GM23338 (cell line): ENCODE results near the gene CELSR1. TPM values are rescaled to one million over a fixed set of nuclear protein-coding genes. Genes with fewer than 3 reads are reported as not detected.

ENCODE experiments used
- ATAC-seq: fragments of 200-7000 bp; cut with Tn5 transposase; 3 replicates; pipeline ENCODE4 v1.9.1; 2020
- DNase-seq: peaks from one replicate; pipeline ENCODE4 v3.0.0-alpha.2; 2015; ENCODE audit warnings: low spot score
- H2AFZ ChIP-seq: fragments of 200-600 bp; sonication (generic); 2 replicates; pipeline ENCODE4 v1.8.0; 2016; ENCODE audit warnings: antibody characterized with exemption, mild to moderate bottlenecking, moderate library complexity
- H3F3A ChIP-seq: fragments of 200-600 bp; sonication (generic); replicated peaks from 2 replicates; pipeline ENCODE4 v1.8.0; 2017; ENCODE audit warnings: antibody characterized with exemption, mixed run types, low read depth
- H3K27ac ChIP-seq: fragments of 200-600 bp; sonication (generic); 2 replicates; pipeline ENCODE4 v1.6.1; 2016; ENCODE audit warnings: low read depth
- H3K27me3 ChIP-seq: fragments of 200-600 bp; sonication (generic); 2 replicates; pipeline ENCODE4 v1.8.0; 2016; ENCODE audit warnings: mild to moderate bottlenecking, mixed run types, moderate library complexity; ENCODE audit not compliant: insufficient read depth
- H3K36me3 ChIP-seq: fragments of 200-600 bp; sonication (generic); 2 replicates; pipeline ENCODE4 v1.8.0; 2016; ENCODE audit warnings: mild to moderate bottlenecking; ENCODE audit not compliant: insufficient read depth
- H3K4me1 ChIP-seq: fragments of 200-600 bp; sonication (generic); 2 replicates; pipeline ENCODE4 v1.8.0; 2016; ENCODE audit warnings: mild to moderate bottlenecking, moderate library complexity; ENCODE audit not compliant: insufficient read depth
- H3K4me2 ChIP-seq: fragments of 200-600 bp; sonication (generic); 2 replicates; pipeline ENCODE4 v1.7.1; 2017; ENCODE audit warnings: mixed run types
- H3K4me3 ChIP-seq: fragments of 200-600 bp; sonication (generic); 2 replicates; pipeline ENCODE4 v1.6.1; 2016; ENCODE audit warnings: mixed run types
- H3K79me2 ChIP-seq: fragments of 200-600 bp; sonication (generic); replicated peaks from 2 replicates; pipeline ENCODE4 v1.8.0; 2017; ENCODE audit warnings: mild to moderate bottlenecking; ENCODE audit not compliant: insufficient read depth
- H3K9me2 ChIP-seq: fragments of 200-600 bp; sonication (generic); 2 replicates; pipeline ENCODE4 v1.8.0; 2017; ENCODE audit not compliant: insufficient read depth
- H4K20me1 ChIP-seq: fragments of 200-600 bp; sonication (generic); replicated peaks from 2 replicates; pipeline ENCODE4 v1.8.0; 2017; ENCODE audit warnings: mild to moderate bottlenecking; ENCODE audit not compliant: insufficient read depth
- H3K27ac Mint-ChIP-seq: 2 replicates; pipeline ENCODE4 v1.8.0; 2020; ENCODE audit warnings: inconsistent platforms, mild to moderate bottlenecking, moderate library complexity, mixed read lengths
- H3K27me3 Mint-ChIP-seq: 3 replicates; pipeline ENCODE4 v1.8.0; 2022; ENCODE audit warnings: low read depth, mild to moderate bottlenecking, moderate library complexity, mixed read lengths, inconsistent platforms; ENCODE audit not compliant: insufficient read depth, poor library complexity
- H3K36me3 Mint-ChIP-seq: 3 replicates; pipeline ENCODE4 v1.8.0; 2021; ENCODE audit warnings: low read depth, mild to moderate bottlenecking, inconsistent platforms, moderate library complexity, mixed read lengths
- H3K4me1 Mint-ChIP-seq: 3 replicates; pipeline ENCODE4 v1.8.0; 2020; ENCODE audit warnings: mild to moderate bottlenecking, inconsistent platforms, mixed read lengths
- H3K4me3 Mint-ChIP-seq: 3 replicates; pipeline ENCODE4 v1.8.0; 2021; ENCODE audit warnings: moderate library complexity, mild to moderate bottlenecking, inconsistent platforms, mixed read lengths
- H3K9me3 Mint-ChIP-seq: 3 replicates; pipeline ENCODE4 v1.8.0; 2020; ENCODE audit warnings: moderate library complexity, mild to moderate bottlenecking, inconsistent platforms, mixed read lengths
- CREB1 ChIP-seq: fragments of 250-450 bp; sonication (Bioruptor Pico); IDR thresholded peaks from 2 replicates; pipeline ENCODE4 v1.5.0; 2020; ENCODE audit warnings: low read depth, mild to moderate bottlenecking, moderate library complexity
- EZH2phosphoT487 ChIP-seq: fragments of 200-600 bp; sonication (generic); IDR thresholded peaks from one replicate; pipeline ENCODE4 v1.8.1; 2018; ENCODE audit warnings: antibody characterized with exemption; ENCODE audit not compliant: unreplicated experiment
- JUNB ChIP-seq: IDR thresholded peaks from one replicate; pipeline ENCODE4 v1.6.1; 2016; ENCODE audit warnings: antibody characterized with exemption; ENCODE audit not compliant: unreplicated experiment
- POLR2AphosphoS5 ChIP-seq: IDR thresholded peaks from 2 replicates; pipeline ENCODE4 v1.6.1; 2016; ENCODE audit warnings: antibody characterized with exemption, low read depth
- ZNF331 ChIP-seq: fragments of 250-450 bp; sonication (Bioruptor Pico); IDR thresholded peaks from 2 replicates; pipeline ENCODE4 v1.5.0; 2020; ENCODE audit warnings: low read depth, mild to moderate bottlenecking, moderate library complexity
- polyA plus RNA-seq: library from polyadenylated mRNA; unstranded; fragments of >200 nt; fragmentation: Nextera tagmentation; extraction: Ambion mirVana; gene quantifications from 2 replicates; pipeline ENCODE4 v1.2.1, GENCODE V29; 2016
- total RNA-seq: library from RNA; depleted of rRNA; stranded (reverse); fragments of >200 nt; shearing (Covaris generic); gene quantifications from 2 replicates; pipeline ENCODE4 v1.2.3, GENCODE V29; 2014
- TF ChIP-seq, protein P1 (sequence below): fragments of 250-450 bp; sonication (Bioruptor Pico); IDR thresholded peaks from 2 replicates; pipeline ENCODE4 v1.5.0; 2020; ENCODE audit warnings: mild to moderate bottlenecking, moderate library complexity
- TF ChIP-seq, protein P2 (sequence below), 2 experiments: fragments of 200-600 bp in 1 of 2; sonication (generic) in 1 of 2; conservative IDR thresholded peaks; 2 replicates each; pipeline versions ENCODE4 v1.5.1 to v1.6.1; 2016 to 2017; ENCODE audit warnings: antibody characterized with exemption in 2 of 2, low read depth in 2 of 2, mild to moderate bottlenecking in 2 of 2, moderate library complexity in 1 of 2
- TF ChIP-seq, protein P3 (sequence below): IDR thresholded peaks from one replicate; pipeline ENCODE4 v1.6.1; 2018; ENCODE audit warnings: antibody characterized with exemption; ENCODE audit not compliant: unreplicated experiment

Gene CELSR1
- total and polyA plus RNA-seq, 2 experiments from 2014 or later: 4.8 to 20.4 TPM

DNA sequence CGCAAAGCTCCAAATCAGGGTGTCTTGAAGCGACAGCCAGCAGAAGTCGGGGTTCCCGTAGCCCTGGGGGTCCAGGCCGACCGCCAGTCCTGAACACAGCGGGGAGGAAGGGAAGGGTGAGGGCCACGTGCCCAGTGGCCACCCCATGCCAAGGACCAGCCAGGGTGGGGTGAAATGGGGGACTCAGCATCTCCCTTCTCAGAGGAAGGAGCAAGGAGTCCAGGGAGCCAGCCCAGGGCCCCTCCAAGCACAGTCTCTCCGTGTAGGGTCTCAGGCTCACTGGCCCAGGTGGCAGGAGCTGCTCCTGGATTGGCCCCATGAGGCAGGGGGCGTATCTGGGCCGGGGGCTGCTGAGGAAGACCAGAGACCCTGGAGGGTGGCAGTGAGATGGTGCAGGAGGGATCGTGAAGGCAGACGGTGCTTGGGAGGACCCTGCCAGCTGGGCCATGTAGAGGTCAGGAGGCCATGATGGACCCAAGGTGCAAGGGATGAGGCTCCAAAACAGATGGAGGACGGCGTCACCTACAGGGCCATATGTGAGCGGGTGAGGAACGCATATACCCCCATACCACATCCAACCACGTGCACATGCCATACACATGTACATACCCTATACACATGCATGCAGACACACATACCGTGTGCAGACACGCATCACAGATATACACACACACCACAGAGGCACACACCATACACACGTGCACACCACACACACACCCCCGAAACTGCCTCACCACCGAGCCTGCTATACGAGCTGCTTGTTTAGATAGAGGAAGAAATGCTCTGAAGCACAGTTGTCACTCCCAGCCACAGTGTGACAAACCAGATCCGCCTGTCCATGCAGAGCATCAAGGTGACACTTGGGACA is 167.5 kb downstream of the CELSR1 start:
- no peak overlapping the region for H3K4me3 Mint-ChIP-seq
- Histone ChIP-seq H2AFZ (no peak overlapping the region), H3K27ac (no peak overlapping the region), H3K4me2 (no peak overlapping the region), H4K20me1 (no peaks in the 10 kb centered on the region), H3K9me2 (no peaks in the 10 kb centered on the region), H3K79me2 (no peaks in the 10 kb centered on the region), H3F3A (0 out of 2 replicates have a peak, but pooled peaks cover 4% of the 10 kb centered on the region), H3K4me3 (no peak overlapping the region), H3K27me3 (no peaks in the 10 kb centered on the region), H3K4me1 (peaks cover 4% of the 10 kb centered on the region; the same call in 1 of the 2 replicates), H3K36me3 (no peaks in the 10 kb centered on the region)
- H3K36me3 Mint-ChIP-seq: no peaks in the 10 kb centered on the region
- DNase-seq: no peak
- peaks cover 6% of the 10 kb centered on the region for H3K4me1 Mint-ChIP-seq
- peaks cover 4% of the 10 kb centered on the region for H3K27me3 Mint-ChIP-seq
- no peak overlapping the region for H3K27ac Mint-ChIP-seq
- ATAC-seq: no peak
- H3K9me3 Mint-ChIP-seq: no peaks in the 10 kb centered on the region
- no peak for TF ChIP-seq POLR2AphosphoS5
- no peak for TF ChIP-seq EZH2phosphoT487
- no peak for TF ChIP-seq CREB1 (CRISPR knock-in tag)
- no peak for TF ChIP-seq JUNB
- TF ChIP-seq, protein P1, sequence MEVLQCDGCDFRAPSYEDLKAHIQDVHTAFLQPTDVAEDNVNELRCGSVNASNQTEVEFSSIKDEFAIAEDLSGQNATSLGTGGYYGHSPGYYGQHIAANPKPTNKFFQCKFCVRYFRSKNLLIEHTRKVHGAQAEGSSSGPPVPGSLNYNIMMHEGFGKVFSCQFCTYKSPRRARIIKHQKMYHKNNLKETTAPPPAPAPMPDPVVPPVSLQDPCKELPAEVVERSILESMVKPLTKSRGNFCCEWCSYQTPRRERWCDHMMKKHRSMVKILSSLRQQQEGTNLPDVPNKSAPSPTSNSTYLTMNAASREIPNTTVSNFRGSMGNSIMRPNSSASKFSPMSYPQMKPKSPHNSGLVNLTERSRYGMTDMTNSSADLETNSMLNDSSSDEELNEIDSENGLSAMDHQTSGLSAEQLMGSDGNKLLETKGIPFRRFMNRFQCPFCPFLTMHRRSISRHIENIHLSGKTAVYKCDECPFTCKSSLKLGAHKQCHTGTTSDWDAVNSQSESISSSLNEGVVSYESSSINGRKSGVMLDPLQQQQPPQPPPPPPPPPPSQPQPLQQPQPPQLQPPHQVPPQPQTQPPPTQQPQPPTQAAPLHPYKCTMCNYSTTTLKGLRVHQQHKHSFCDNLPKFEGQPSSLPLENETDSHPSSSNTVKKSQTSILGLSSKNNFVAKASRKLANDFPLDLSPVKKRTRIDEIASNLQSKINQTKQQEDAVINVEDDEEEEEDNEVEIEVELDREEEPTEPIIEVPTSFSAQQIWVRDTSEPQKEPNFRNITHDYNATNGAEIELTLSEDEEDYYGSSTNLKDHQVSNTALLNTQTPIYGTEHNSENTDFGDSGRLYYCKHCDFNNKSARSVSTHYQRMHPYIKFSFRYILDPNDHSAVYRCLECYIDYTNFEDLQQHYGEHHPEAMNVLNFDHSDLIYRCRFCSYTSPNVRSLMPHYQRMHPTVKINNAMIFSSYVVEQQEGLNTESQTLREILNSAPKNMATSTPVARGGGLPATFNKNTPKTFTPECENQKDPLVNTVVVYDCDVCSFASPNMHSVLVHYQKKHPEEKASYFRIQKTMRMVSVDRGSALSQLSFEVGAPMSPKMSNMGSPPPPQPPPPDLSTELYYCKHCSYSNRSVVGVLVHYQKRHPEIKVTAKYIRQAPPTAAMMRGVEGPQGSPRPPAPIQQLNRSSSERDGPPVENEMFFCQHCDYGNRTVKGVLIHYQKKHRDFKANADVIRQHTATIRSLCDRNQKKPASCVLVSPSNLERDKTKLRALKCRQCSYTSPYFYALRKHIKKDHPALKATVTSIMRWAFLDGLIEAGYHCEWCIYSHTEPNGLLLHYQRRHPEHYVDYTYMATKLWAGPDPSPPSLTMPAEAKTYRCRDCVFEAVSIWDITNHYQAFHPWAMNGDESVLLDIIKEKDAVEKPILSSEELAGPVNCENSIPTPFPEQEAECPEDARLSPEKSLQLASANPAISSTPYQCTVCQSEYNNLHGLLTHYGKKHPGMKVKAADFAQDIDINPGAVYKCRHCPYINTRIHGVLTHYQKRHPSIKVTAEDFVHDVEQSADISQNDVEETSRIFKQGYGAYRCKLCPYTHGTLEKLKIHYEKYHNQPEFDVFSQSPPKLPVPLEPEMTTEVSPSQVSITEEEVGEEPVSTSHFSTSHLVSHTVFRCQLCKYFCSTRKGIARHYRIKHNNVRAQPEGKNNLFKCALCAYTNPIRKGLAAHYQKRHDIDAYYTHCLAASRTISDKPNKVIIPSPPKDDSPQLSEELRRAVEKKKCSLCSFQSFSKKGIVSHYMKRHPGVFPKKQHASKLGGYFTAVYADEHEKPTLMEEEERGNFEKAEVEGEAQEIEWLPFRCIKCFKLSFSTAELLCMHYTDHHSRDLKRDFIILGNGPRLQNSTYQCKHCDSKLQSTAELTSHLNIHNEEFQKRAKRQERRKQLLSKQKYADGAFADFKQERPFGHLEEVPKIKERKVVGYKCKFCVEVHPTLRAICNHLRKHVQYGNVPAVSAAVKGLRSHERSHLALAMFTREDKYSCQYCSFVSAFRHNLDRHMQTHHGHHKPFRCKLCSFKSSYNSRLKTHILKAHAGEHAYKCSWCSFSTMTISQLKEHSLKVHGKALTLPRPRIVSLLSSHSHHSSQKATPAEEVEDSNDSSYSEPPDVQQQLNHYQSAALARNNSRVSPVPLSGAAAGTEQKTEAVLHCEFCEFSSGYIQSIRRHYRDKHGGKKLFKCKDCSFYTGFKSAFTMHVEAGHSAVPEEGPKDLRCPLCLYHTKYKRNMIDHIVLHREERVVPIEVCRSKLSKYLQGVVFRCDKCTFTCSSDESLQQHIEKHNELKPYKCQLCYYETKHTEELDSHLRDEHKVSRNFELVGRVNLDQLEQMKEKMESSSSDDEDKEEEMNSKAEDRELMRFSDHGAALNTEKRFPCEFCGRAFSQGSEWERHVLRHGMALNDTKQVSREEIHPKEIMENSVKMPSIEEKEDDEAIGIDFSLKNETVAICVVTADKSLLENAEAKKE: no peak
- TF ChIP-seq, protein P2, sequence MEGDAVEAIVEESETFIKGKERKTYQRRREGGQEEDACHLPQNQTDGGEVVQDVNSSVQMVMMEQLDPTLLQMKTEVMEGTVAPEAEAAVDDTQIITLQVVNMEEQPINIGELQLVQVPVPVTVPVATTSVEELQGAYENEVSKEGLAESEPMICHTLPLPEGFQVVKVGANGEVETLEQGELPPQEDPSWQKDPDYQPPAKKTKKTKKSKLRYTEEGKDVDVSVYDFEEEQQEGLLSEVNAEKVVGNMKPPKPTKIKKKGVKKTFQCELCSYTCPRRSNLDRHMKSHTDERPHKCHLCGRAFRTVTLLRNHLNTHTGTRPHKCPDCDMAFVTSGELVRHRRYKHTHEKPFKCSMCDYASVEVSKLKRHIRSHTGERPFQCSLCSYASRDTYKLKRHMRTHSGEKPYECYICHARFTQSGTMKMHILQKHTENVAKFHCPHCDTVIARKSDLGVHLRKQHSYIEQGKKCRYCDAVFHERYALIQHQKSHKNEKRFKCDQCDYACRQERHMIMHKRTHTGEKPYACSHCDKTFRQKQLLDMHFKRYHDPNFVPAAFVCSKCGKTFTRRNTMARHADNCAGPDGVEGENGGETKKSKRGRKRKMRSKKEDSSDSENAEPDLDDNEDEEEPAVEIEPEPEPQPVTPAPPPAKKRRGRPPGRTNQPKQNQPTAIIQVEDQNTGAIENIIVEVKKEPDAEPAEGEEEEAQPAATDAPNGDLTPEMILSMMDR (conservative IDR thresholded peaks at IDR 0.05; ENCODE audit: low read depth in 2 of 2): no peak
- TF ChIP-seq ZNF331: no peak
- TF ChIP-seq, protein P3, sequence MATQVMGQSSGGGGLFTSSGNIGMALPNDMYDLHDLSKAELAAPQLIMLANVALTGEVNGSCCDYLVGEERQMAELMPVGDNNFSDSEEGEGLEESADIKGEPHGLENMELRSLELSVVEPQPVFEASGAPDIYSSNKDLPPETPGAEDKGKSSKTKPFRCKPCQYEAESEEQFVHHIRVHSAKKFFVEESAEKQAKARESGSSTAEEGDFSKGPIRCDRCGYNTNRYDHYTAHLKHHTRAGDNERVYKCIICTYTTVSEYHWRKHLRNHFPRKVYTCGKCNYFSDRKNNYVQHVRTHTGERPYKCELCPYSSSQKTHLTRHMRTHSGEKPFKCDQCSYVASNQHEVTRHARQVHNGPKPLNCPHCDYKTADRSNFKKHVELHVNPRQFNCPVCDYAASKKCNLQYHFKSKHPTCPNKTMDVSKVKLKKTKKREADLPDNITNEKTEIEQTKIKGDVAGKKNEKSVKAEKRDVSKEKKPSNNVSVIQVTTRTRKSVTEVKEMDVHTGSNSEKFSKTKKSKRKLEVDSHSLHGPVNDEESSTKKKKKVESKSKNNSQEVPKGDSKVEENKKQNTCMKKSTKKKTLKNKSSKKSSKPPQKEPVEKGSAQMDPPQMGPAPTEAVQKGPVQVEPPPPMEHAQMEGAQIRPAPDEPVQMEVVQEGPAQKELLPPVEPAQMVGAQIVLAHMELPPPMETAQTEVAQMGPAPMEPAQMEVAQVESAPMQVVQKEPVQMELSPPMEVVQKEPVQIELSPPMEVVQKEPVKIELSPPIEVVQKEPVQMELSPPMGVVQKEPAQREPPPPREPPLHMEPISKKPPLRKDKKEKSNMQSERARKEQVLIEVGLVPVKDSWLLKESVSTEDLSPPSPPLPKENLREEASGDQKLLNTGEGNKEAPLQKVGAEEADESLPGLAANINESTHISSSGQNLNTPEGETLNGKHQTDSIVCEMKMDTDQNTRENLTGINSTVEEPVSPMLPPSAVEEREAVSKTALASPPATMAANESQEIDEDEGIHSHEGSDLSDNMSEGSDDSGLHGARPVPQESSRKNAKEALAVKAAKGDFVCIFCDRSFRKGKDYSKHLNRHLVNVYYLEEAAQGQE: no peak
